A549 (cell line): ENCODE measurements around the gene CNOT3. TPM values are rescaled to one million over a fixed set of nuclear protein-coding genes. Genes with fewer than 3 reads are reported as not detected.

Experiments used
- ATAC-seq, 2 experiments: fragments of 200-7000 bp in 1 of 2; fragments of >200 bp in 1 of 2; cut with Nextera tagmentation in 1 of 2; cut with Tn5 transposase in 1 of 2; 3 replicates each; pipeline versions ENCODE4 v1.8.0 to v1.9.1; 2018 to 2020; ENCODE audit warnings: mild to moderate bottlenecking in 1 of 2, moderate library complexity in 1 of 2
- CTCF ChIA-PET: fragments of 300-600 bp; sonication (Branson Sonifier 250); formaldehyde crosslinking; extraction: SDS; loops from one replicate; lab custom pipeline; 2021; ENCODE audit warnings: antibody characterized with exemption, inconsistent platforms; lab: Yijun Ruan, JAX
- POLR2A ChIA-PET: fragments of 350-600 bp; formaldehyde crosslinking; extraction: SDS; loops from one replicate; lab custom pipeline; 2021; ENCODE audit warnings: antibody characterized with exemption, inconsistent platforms; lab: Yijun Ruan, JAX
- DNase-seq, 2 experiments: peaks; one replicate each; pipeline versions ENCODE4 v3.0.0 to v3.0.0-alpha.2; 2011 to 2016; ENCODE audit warnings: low read depth in 1 of 2, low spot score in 1 of 2
- FAIRE-seq: peaks from 2 replicates; lab custom pipeline; 2011; peaks lifted over from hg19 to GRCh38; lab: Jason Lieb, UNC
- H3K27ac ChIP-seq, 2 experiments: fragments of >200 bp; sonication (Bioruptor Twin); formaldehyde crosslinking; 3 replicates each; pipeline ENCODE4 v1.5.1; 2016 to 2017
- H3K4me1 ChIP-seq: fragments of >200 bp; sonication (Bioruptor Twin); formaldehyde crosslinking; 3 replicates; pipeline ENCODE4 v1.6.1; 2016
- H3K4me2 ChIP-seq: fragments of >200 bp; sonication (Bioruptor Twin); formaldehyde crosslinking; 3 replicates; pipeline ENCODE4 v1.6.1; 2016
- H3K4me3 ChIP-seq: fragments of >200 bp; sonication (Bioruptor Twin); formaldehyde crosslinking; 3 replicates; pipeline ENCODE4 v1.5.1; 2016
- H3K9me3 ChIP-seq: fragments of >200 bp; sonication (Bioruptor Twin); formaldehyde crosslinking; 3 replicates; pipeline ENCODE4 v1.6.1; 2016
- BHLHE40 ChIP-seq: IDR thresholded peaks from 2 replicates; pipeline ENCODE4 v1.6.1; 2012; ENCODE audit warnings: low read depth, low read length, inconsistent platforms
- CBX2 ChIP-seq: fragments of 200-600 bp; sonication (generic); IDR thresholded peaks from 2 replicates; pipeline ENCODE4 v1.6.1; 2016; ENCODE audit warnings: low read depth, mild to moderate bottlenecking, borderline replicate concordance
- CBX8 ChIP-seq: fragments of 200-600 bp; sonication (generic); IDR thresholded peaks from 2 replicates; pipeline ENCODE4 v1.6.1; 2016
- CEBPB ChIP-seq, 2 experiments: fragments of >200 bp in 1 of 2; sonication (Bioruptor Twin) in 1 of 2; formaldehyde crosslinking in 1 of 2; IDR thresholded peaks; 2 replicates each; pipeline ENCODE4 v1.6.1; 2012 to 2016
- CHD4 ChIP-seq: fragments of 200-600 bp; sonication (generic); IDR thresholded peaks from 2 replicates; pipeline ENCODE4 v1.6.1; 2016; ENCODE audit warnings: antibody characterized with exemption, mild to moderate bottlenecking, borderline replicate concordance
- EHF ChIP-seq: fragments of 250-450 bp; sonication (Bioruptor Pico); IDR thresholded peaks from 2 replicates; pipeline ENCODE4 v1.5.0; 2020; ENCODE audit warnings: mild to moderate bottlenecking
- HDAC2 ChIP-seq: fragments of 200-600 bp; sonication (generic); IDR thresholded peaks from 2 replicates; pipeline ENCODE4 v1.6.1; 2016
- HEYL ChIP-seq: fragments of 250-450 bp; sonication (Bioruptor Pico); IDR thresholded peaks from 2 replicates; pipeline ENCODE4 v1.8.0; 2021; ENCODE audit warnings: mild to moderate bottlenecking, moderate library complexity
- HOXB5 ChIP-seq: fragments of 250-450 bp; sonication (Bioruptor Pico); IDR thresholded peaks from 2 replicates; pipeline ENCODE4 v1.5.0; 2020; ENCODE audit warnings: mild to moderate bottlenecking, moderate library complexity
- MAZ ChIP-seq: fragments of 150-350 bp; IDR thresholded peaks from 2 replicates; pipeline ENCODE4 v1.6.1; 2014; ENCODE audit warnings: antibody characterized with exemption, low read depth, low read length, borderline replicate concordance
- MYC ChIP-seq: IDR thresholded peaks from 2 replicates; pipeline ENCODE4 v1.6.1; 2012; ENCODE audit warnings: mild to moderate bottlenecking, inconsistent platforms, low read length, improper control_type of control experiment, borderline replicate concordance
- NFE2L2 ChIP-seq: fragments of 150-350 bp; conservative IDR thresholded peaks from 2 replicates; pipeline ENCODE4 v1.6.1; 2014; ENCODE audit warnings: low read length
- NPAS2 ChIP-seq: fragments of 250-450 bp; sonication (Bioruptor Pico); IDR thresholded peaks from 2 replicates; pipeline ENCODE4 v1.8.0; 2022; ENCODE audit warnings: mild to moderate bottlenecking, moderate library complexity, borderline replicate concordance
- RAD21 ChIP-seq, 2 experiments: fragments of >200 bp in 1 of 2; sonication (Bioruptor Twin) in 1 of 2; formaldehyde crosslinking in 1 of 2; IDR thresholded peaks in 1 of 2; conservative IDR thresholded peaks in 1 of 2; 2 replicates in 1 of 2; 3 replicates in 1 of 2; pipeline ENCODE4 v1.6.1; 2012 to 2018; ENCODE audit warnings: inconsistent platforms in 1 of 2
- SMC3 ChIP-seq: fragments of >200 bp; sonication (Bioruptor Twin); formaldehyde crosslinking; IDR thresholded peaks from 3 replicates; pipeline ENCODE4 v1.6.1; 2018; ENCODE audit warnings: inconsistent platforms
- TFCP2L1 ChIP-seq: fragments of 250-450 bp; sonication (Bioruptor Pico); IDR thresholded peaks from 2 replicates; pipeline ENCODE4 v1.5.0; 2021; ENCODE audit warnings: mild to moderate bottlenecking
- ZC3H11A ChIP-seq: fragments of 450-650 bp; IDR thresholded peaks from 2 replicates; pipeline ENCODE4 v1.6.1; 2014; ENCODE audit warnings: antibody characterized with exemption, mild to moderate bottlenecking
- ZFP36 ChIP-seq: fragments of 450-650 bp; IDR thresholded peaks from 2 replicates; pipeline ENCODE4 v1.6.1; 2014; ENCODE audit warnings: borderline replicate concordance; ENCODE audit not compliant: partially characterized antibody
- WGBS: methylation state at CpG from one replicate; pipeline ENCODE4 v1.1.6; 2017; ENCODE audit errors: missing lambda C conversion rate; 5-methylcytosine and 5-hydroxymethylcytosine counted together
- polyA plus RNA-seq, 4 experiments: library from polyadenylated mRNA; depleted of rRNA in 3 of 4; stranded (reverse); fragments of >200 nt; fragmentation: RNase III in 1 of 4; extraction: RNeasy Plus Mini Kit Qiagen cat#74134 plus additional on column Dnase treatment in 1 of 4; gene quantifications; 2 replicates in 3 of 4; 3 replicates in 1 of 4; pipeline ENCODE4 v1.2.3, GENCODE V29; 2011 to 2017
- TF ChIP-seq, protein P1 (sequence below): fragments of 250-450 bp; sonication (Bioruptor Pico); IDR thresholded peaks from 2 replicates; pipeline ENCODE4 v1.5.0; 2020; ENCODE audit warnings: low read depth, mild to moderate bottlenecking, moderate library complexity
- TF ChIP-seq, protein P2 (sequence below): IDR thresholded peaks from 2 replicates; pipeline ENCODE4 v1.6.1; 2012
- TF ChIP-seq, protein P3 (sequence below): IDR thresholded peaks from 2 replicates; pipeline ENCODE4 v1.6.1; 2012
- TF ChIP-seq, protein P4 (sequence below): fragments of >200 bp; sonication (Bioruptor Twin); formaldehyde crosslinking; IDR thresholded peaks from 3 replicates; pipeline ENCODE4 v1.6.1; 2016
- TF ChIP-seq, protein P5 (sequence below): IDR thresholded peaks from 2 replicates; pipeline ENCODE4 v1.6.1; 2012; ENCODE audit warnings: low read depth, borderline replicate concordance
- TF ChIP-seq, protein P6 (sequence below): fragments of >200 bp; sonication (Bioruptor Twin); formaldehyde crosslinking; IDR thresholded peaks from 3 replicates; pipeline ENCODE4 v1.5.1; 2016

The CNOT3 gene
- polyA plus RNA-seq, 2 of the 4 experiments (the other 2 are of a cell fraction): 24.9 to 59.2 TPM

GRCh38 chr19:54164369-54165068 lies 27.0 kb downstream of the CNOT3 start:
- ChIA-PET POLR2A (interaction anchor here (1.3 to 1.7 kb wide), 3 partner anchors 25 to 36 kb away, joined by 4 to 7 read pairs (median 5); partner anchors contain the start of genes CNOT3, MBOAT7 and RPS9), CTCF (interaction anchor here (0.7 to 1.6 kb wide), 4 partner anchors 15 to 233 kb away, joined by 3 to 5 read pairs (median 3); no protein-coding TSS in a partner anchor)
- peak overlapping the region; percentile 21 for H3K4me3 ChIP-seq
- peak overlapping the region in 1 of 2 experiments; percentile 36; a peak in 2 of 6 replicates for H3K27ac ChIP-seq
- WGBS: 20% methylated on average over 36 of the region's 37 CpGs
- DNase-seq: peak; percentile 77 to 92
- peak; percentile 20 to 58; a peak in 5 of 6 replicates for ATAC-seq
- FAIRE-seq: peak; percentile 79
- H3K4me2 ChIP-seq: peak overlapping the region; percentile 70
- H3K9me3 ChIP-seq: no peaks in the 10 kb centered on the region
- peaks cover 24% of the 10 kb centered on the region for H3K4me1 ChIP-seq
- TF ChIP-seq, protein P1, sequence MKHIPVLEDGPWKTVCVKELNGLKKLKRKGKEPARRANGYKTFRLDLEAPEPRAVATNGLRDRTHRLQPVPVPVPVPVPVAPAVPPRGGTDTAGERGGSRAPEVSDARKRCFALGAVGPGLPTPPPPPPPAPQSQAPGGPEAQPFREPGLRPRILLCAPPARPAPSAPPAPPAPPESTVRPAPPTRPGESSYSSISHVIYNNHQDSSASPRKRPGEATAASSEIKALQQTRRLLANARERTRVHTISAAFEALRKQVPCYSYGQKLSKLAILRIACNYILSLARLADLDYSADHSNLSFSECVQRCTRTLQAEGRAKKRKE: no peak
- TF ChIP-seq TFCP2L1 (CRISPR knock-in tag) (0 out of 2 replicates have a peak, but pooled peaks have one; percentile 24), CBX8 (no peak), ZC3H11A (no peak)
- TF ChIP-seq, all 56 proteins: peak for 1

DNA sequence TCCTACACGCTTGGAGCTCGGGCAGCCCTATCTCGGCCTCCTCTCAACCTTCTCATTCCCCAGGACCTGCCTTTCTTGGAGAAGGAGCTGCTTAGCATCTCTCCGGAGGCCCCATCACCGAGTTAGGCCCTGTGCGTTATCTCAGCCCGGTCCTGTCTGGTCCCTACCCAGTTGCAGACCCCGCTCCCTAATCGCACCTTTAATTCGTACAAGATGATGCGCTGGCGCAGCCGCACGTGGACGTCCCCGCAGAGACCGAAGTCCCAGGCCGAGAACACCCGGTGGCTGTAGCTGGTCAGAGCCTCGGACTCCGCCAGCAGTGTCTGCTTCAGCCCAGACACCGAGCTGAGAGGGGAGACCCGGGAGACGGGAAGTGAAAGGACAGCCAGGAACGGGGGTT lies 27.7 kb downstream of the CNOT3 start:
- Histone ChIP-seq H3K4me3 (no peak overlapping the region), H3K4me2 (peak overlapping the region; percentile 70), H3K9me3 (no peaks in the 10 kb centered on the region), H3K4me1 (peaks cover 24% of the 10 kb centered on the region), H3K27ac (no peak overlapping the region)
- CTCF ChIA-PET: interaction anchor here (1.6 to 4.0 kb wide), 2 partner anchors 101 to 226 kb away, joined by 5 to 33 read pairs; no protein-coding TSS in a partner anchor
- DNase-seq: no peak
- POLR2A ChIA-PET: interaction anchor here (1.4 to 1.7 kb wide), 2 partner anchors 24 to 28 kb away, joined by 5 to 7 read pairs; partner anchors contain the start of genes CNOT3 and MBOAT7
- TF ChIP-seq NFE2L2 (no peak), MAZ (no peak), ZFP36 (no peak), CEBPB (IDR thresholded peaks at IDR 0.05) (no peak)
- TF ChIP-seq, protein P2, sequence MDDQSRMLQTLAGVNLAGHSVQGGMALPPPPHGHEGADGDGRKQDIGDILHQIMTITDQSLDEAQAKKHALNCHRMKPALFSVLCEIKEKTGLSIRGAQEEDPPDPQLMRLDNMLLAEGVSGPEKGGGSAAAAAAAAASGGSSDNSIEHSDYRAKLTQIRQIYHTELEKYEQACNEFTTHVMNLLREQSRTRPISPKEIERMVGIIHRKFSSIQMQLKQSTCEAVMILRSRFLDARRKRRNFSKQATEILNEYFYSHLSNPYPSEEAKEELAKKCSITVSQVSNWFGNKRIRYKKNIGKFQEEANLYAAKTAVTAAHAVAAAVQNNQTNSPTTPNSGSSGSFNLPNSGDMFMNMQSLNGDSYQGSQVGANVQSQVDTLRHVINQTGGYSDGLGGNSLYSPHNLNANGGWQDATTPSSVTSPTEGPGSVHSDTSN: no peak
- WGBS: 94% methylated on average over 25 of the region's 25 CpGs
- ATAC-seq: no peak
- no peak for FAIRE-seq

DNA sequence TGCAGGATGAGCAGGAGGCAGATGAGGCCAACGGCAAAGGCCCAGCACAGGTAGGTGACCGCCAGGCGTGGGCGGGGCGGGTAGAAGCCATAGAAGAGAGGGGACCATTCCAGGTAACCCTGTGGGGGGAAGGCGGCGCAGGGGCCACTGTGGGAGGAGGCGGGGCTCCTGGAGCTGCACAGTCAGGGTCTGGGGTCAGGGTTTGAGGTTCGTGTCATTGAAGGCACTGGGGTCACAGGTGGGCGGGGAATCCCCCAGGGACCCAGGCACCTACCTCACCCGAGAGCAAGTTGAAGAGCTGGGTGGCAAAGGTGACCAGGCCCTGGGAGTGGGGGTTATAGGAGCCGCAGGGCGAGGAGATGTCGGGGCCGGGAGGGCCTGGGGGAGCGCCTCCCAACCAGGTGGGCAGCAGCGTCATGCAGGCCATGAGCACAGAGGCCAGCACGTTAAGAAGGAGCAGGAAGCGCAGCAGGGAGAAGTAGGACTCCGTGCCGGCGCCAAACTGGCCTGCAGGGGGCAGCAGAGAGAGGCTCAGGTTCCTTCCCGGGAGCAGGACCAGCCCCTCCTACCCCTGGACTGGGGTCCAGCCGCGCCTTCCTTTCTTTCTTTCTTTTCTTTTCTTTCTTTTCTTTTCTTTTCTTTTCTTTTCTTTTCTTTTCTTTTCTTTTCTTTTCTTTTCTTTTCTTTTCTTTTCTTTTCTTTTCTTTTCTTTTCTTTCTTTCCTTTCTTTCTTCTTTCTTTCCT lies 30.8 kb downstream of the CNOT3 start:
- ATAC-seq (peak; percentile 82 to 87), DNase-seq (peak; percentile 92 to 95), FAIRE-seq (peak; percentile 84)
- ChIA-PET CTCF (interaction anchor here (0.6 to 12.1 kb wide), 46 partner anchors 9 to 363 kb away, joined by 3 to 295 read pairs (median 4); partner anchors contain the start of genes CNOT3, LENG1, LILRB5 and MBOAT7), POLR2A (interaction anchor here (1.0 to 1.7 kb wide), 3 partner anchors 21 to 33 kb away, joined by 3 to 10 read pairs (median 7); partner anchors contain the start of genes CNOT3, MBOAT7 and RPS9)
- Histone ChIP-seq H3K4me3 (no peak overlapping the region), H3K9me3 (no peaks in the 10 kb centered on the region), H3K27ac (peak overlapping the region in 1 of 2 experiments; percentile 52; a peak in 2 of 6 replicates), H3K4me1 (peaks cover 14% of the 10 kb centered on the region; the same call in 2 of the 3 replicates), H3K4me2 (peak overlapping the region; percentile 51)
- 30% methylated on average over 25 of the region's 25 CpGs for WGBS
- TF ChIP-seq, protein P3, sequence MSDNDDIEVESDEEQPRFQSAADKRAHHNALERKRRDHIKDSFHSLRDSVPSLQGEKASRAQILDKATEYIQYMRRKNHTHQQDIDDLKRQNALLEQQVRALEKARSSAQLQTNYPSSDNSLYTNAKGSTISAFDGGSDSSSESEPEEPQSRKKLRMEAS: peak; percentile 29; the same call in 1 of the 2 replicates
- no peak for TF ChIP-seq CEBPB (IDR thresholded peaks at IDR 0.05)
- TF ChIP-seq HEYL: no peak
- TF ChIP-seq NPAS2: no peak
- TF ChIP-seq CBX2: no peak
- TF ChIP-seq MYC: no peak
- no peak for TF ChIP-seq CHD4
- TF ChIP-seq RAD21 (conservative IDR thresholded peaks at IDR 0.05 in 1 of 2, IDR thresholded peaks at IDR 0.05 in 1 of 2): peak; percentile 71 to 73
- TF ChIP-seq HOXB5: no peak
- TF ChIP-seq, protein P4, sequence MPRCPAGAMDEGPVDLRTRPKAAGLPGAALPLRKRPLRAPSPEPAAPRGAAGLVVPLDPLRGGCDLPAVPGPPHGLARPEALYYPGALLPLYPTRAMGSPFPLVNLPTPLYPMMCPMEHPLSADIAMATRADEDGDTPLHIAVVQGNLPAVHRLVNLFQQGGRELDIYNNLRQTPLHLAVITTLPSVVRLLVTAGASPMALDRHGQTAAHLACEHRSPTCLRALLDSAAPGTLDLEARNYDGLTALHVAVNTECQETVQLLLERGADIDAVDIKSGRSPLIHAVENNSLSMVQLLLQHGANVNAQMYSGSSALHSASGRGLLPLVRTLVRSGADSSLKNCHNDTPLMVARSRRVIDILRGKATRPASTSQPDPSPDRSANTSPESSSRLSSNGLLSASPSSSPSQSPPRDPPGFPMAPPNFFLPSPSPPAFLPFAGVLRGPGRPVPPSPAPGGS: no peak
- TF ChIP-seq HDAC2: no peak
- TF ChIP-seq EHF (CRISPR knock-in tag): no peak
- TF ChIP-seq BHLHE40: no peak
- peak; percentile 75 for TF ChIP-seq SMC3
- TF ChIP-seq, protein P5, sequence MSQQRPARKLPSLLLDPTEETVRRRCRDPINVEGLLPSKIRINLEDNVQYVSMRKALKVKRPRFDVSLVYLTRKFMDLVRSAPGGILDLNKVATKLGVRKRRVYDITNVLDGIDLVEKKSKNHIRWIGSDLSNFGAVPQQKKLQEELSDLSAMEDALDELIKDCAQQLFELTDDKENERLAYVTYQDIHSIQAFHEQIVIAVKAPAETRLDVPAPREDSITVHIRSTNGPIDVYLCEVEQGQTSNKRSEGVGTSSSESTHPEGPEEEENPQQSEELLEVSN: no peak
- TF ChIP-seq ZFP36: no peak
- TF ChIP-seq, protein P6, sequence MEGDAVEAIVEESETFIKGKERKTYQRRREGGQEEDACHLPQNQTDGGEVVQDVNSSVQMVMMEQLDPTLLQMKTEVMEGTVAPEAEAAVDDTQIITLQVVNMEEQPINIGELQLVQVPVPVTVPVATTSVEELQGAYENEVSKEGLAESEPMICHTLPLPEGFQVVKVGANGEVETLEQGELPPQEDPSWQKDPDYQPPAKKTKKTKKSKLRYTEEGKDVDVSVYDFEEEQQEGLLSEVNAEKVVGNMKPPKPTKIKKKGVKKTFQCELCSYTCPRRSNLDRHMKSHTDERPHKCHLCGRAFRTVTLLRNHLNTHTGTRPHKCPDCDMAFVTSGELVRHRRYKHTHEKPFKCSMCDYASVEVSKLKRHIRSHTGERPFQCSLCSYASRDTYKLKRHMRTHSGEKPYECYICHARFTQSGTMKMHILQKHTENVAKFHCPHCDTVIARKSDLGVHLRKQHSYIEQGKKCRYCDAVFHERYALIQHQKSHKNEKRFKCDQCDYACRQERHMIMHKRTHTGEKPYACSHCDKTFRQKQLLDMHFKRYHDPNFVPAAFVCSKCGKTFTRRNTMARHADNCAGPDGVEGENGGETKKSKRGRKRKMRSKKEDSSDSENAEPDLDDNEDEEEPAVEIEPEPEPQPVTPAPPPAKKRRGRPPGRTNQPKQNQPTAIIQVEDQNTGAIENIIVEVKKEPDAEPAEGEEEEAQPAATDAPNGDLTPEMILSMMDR: peak; percentile 79
